Gastrocnemius medialis (tissue), 4 donors: Measurements from ENCODE around the gene C19orf12.

Source experiments
- POLR2A ChIP-seq, 2 donors: fragments of 450-650 bp; IDR thresholded peaks; one replicate each; pipeline ENCODE4 v1.6.1; 2017; ENCODE audit warnings: antibody characterized with exemption in 2 of 2, mild to moderate bottlenecking in 2 of 2, moderate library complexity in 2 of 2
- TF ChIP-seq, protein P1 (sequence below), 5 experiments: fragments of 450-650 bp in 3 of 5; fragments of 200-600 bp in 2 of 5; sonication (generic) in 2 of 5; IDR thresholded peaks in 4 of 5; conservative IDR thresholded peaks in 1 of 5; 1 replicate in 4 of 5; 2 replicates in 1 of 5; pipeline ENCODE4 v1.5.1; 2016 to 2019; ENCODE audit warnings: antibody characterized with exemption in 5 of 5, mild to moderate bottlenecking in 3 of 5, moderate library complexity in 3 of 5

DNA sequence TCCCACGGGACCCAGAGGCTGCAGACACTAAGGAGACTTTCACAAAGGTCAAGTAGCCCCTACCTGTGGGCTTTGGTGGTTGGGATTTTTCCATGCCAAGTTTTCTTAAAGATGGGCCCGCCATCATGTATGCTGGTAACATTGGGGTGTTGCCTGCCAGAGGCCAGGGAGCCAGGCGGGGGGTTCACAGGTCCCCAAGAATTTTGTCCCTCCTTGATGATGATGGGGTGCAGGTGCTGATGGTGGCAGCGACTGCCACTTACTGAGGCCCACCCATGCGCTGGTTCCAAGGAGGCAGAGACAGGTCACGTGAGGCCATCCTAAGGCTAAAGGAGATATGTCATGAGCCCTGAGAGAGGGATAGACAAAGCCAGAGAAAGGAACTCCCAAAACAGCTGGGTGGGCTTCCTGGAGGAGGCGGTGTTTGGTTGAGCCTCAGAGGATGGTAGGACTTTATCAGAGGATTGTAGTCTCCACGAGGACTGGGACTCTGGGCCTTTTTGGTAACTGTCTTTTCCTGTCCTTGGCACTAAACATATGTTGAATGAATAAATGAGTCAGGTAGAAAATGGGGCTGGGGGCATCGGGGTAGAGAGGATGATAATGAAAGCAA, 35.4 kb downstream of the C19orf12 start:
- TF ChIP-seq POLR2A (IDR thresholded peaks at IDR 0.05), result no peak
- TF ChIP-seq, protein P1, sequence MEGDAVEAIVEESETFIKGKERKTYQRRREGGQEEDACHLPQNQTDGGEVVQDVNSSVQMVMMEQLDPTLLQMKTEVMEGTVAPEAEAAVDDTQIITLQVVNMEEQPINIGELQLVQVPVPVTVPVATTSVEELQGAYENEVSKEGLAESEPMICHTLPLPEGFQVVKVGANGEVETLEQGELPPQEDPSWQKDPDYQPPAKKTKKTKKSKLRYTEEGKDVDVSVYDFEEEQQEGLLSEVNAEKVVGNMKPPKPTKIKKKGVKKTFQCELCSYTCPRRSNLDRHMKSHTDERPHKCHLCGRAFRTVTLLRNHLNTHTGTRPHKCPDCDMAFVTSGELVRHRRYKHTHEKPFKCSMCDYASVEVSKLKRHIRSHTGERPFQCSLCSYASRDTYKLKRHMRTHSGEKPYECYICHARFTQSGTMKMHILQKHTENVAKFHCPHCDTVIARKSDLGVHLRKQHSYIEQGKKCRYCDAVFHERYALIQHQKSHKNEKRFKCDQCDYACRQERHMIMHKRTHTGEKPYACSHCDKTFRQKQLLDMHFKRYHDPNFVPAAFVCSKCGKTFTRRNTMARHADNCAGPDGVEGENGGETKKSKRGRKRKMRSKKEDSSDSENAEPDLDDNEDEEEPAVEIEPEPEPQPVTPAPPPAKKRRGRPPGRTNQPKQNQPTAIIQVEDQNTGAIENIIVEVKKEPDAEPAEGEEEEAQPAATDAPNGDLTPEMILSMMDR (IDR thresholded peaks at IDR 0.05 in 4 of 5, conservative IDR thresholded peaks at IDR 0.05 in 1 of 5), result no peak
